K562 (cell line): Measurements from ENCODE around the gene VWA8. TPM values are rescaled to one million over a fixed set of nuclear protein-coding genes. Genes with fewer than 3 reads are reported as not detected.

Experiments
- ATAC-seq: fragments of 200-7000 bp; cut with Tn5 transposase; 3 replicates; pipeline ENCODE4 v1.9.1; 2020; ENCODE audit warnings: moderate library complexity
- BruUV-seq: library from RNA; stranded (reverse); fragments of 400-500 nt; replicated peaks from 2 replicates; lab custom pipeline; 2021; lab: Mats Ljungman, UMichigan
- CTCF ChIA-PET: fragments of 300-600 bp; formaldehyde crosslinking; extraction: SDS; loops from one replicate; lab custom pipeline; 2021; ENCODE audit warnings: low intra/inter-chr PET ratio; lab: Yijun Ruan, JAX
- POLR2A ChIA-PET: fragments of 300-600, 350-650 bp; sonication (Branson Sonifier 250); formaldehyde crosslinking; extraction: SDS; loops from one replicate; lab custom pipeline; 2021; ENCODE audit warnings: antibody characterized with exemption, inconsistent platforms; lab: Yijun Ruan, JAX
- DNase-seq, 4 experiments: peaks; one replicate each; pipeline versions ENCODE4 v3.0.0 to v3.0.0-alpha.2; 2011 to 2018; ENCODE audit warnings: low spot score in 3 of 4, mixed read lengths in 3 of 4; ENCODE audit errors: extremely low read depth in 1 of 4
- FAIRE-seq: peaks from 2 replicates; lab custom pipeline; 2011; peaks lifted over from hg19 to GRCh38; lab: Jason Lieb, UNC
- H2AFZ ChIP-seq: 2 replicates; pipeline ENCODE4 v1.6.0; 2011; ENCODE audit warnings: low read depth, low read length, control low read depth, inconsistent platforms
- H3K27ac ChIP-seq: fragments of 200-600 bp; 3 replicates; pipeline ENCODE4 v1.8.0; 2011; ENCODE audit warnings: low read depth, mild to moderate bottlenecking, control low read depth, inconsistent platforms, low read length, moderate library complexity, mixed read lengths; ENCODE audit errors: extremely low read depth
- H3K27me3 ChIP-seq, 2 experiments: fragments of 300-600 bp in 1 of 2; 2 replicates in 1 of 2; 3 replicates in 1 of 2; pipeline versions ENCODE4 v1.6.0 to v1.8.0; 2011; ENCODE audit warnings: inconsistent platforms in 2 of 2, low read length in 2 of 2, mild to moderate bottlenecking in 1 of 2, mixed read lengths in 1 of 2, moderate library complexity in 1 of 2; ENCODE audit not compliant: control insufficient read depth in 2 of 2, insufficient read depth in 2 of 2
- H3K36me3 ChIP-seq: fragments of 300-600 bp; 3 replicates; pipeline ENCODE4 v1.8.0; 2011; ENCODE audit warnings: mild to moderate bottlenecking, low read length, inconsistent platforms; ENCODE audit not compliant: control insufficient read depth, insufficient read depth
- H3K4me1 ChIP-seq, 2 experiments: fragments of 200-600 bp in 1 of 2; replicated peaks in 1 of 2; 2 replicates in 1 of 2; 3 replicates in 1 of 2; pipeline versions ENCODE4 v1.5.1 to v1.8.0; 2011; ENCODE audit warnings: inconsistent platforms in 2 of 2, low read length in 2 of 2, mild to moderate bottlenecking in 1 of 2, mixed read lengths in 1 of 2, moderate library complexity in 1 of 2; ENCODE audit not compliant: control insufficient read depth in 2 of 2, insufficient read depth in 2 of 2
- H3K4me2 ChIP-seq: 2 replicates; pipeline ENCODE4 v1.6.1; 2011; ENCODE audit warnings: low read length, control low read depth, inconsistent platforms, mixed read lengths; ENCODE audit not compliant: insufficient read depth
- H3K4me3 ChIP-seq: fragments of 200-600 bp; sonication (generic), shearing (Covaris generic); 2 replicates; pipeline ENCODE4 v1.5.1; 2016; ENCODE audit warnings: control low read depth, inconsistent platforms
- H3K79me2 ChIP-seq: fragments of 200-600 bp; 3 replicates; pipeline ENCODE4 v1.8.0; 2011; ENCODE audit warnings: low read length, inconsistent platforms; ENCODE audit not compliant: control insufficient read depth, insufficient read depth
- H3K9ac ChIP-seq, 2 experiments: 2 replicates each; pipeline versions ENCODE4 v1.6.0 to v1.6.1; 2011; ENCODE audit warnings: low read depth in 2 of 2, low read length in 2 of 2, control low read depth in 1 of 2, inconsistent platforms in 1 of 2, mild to moderate bottlenecking in 1 of 2, mixed read lengths in 1 of 2; ENCODE audit not compliant: insufficient read depth in 1 of 2
- H3K9me1 ChIP-seq: one replicate; pipeline ENCODE4 v1.6.0; 2011; ENCODE audit warnings: inconsistent platforms, mild to moderate bottlenecking, low read length, moderate library complexity; ENCODE audit not compliant: control insufficient read depth, insufficient read depth
- H3K9me3 ChIP-seq: replicated peaks from 2 replicates; pipeline ENCODE4 v1.5.1; 2011; ENCODE audit warnings: low read depth, low read length, inconsistent platforms; ENCODE audit not compliant: control insufficient read depth, insufficient read depth
- H4K20me1 ChIP-seq: replicated peaks from 2 replicates; pipeline ENCODE4 v1.6.1; 2011; ENCODE audit warnings: low read length, inconsistent platforms, mixed read lengths; ENCODE audit not compliant: control insufficient read depth, insufficient read depth
- ARID2 ChIP-seq: fragments of 450-650 bp; IDR thresholded peaks from 2 replicates; pipeline ENCODE4 v1.6.1; 2017; ENCODE audit warnings: antibody characterized with exemption, mild to moderate bottlenecking
- ATF3 ChIP-seq, 2 experiments: fragments of 450-650 bp in 1 of 2; sonication (generic) in 1 of 2; formaldehyde crosslinking in 1 of 2; IDR thresholded peaks in 1 of 2; conservative IDR thresholded peaks in 1 of 2; 2 replicates each; pipeline versions ENCODE4 v1.6.1 to v1.8.1; 2016 to 2023; ENCODE audit warnings: mild to moderate bottlenecking in 2 of 2, moderate library complexity in 2 of 2, inconsistent platforms in 1 of 2, missing genetic modification reagents in 1 of 2
- CBFA2T3 ChIP-seq: fragments of 450-650 bp; IDR thresholded peaks from 2 replicates; pipeline ENCODE4 v1.6.1; 2017
- CHD2 ChIP-seq: IDR thresholded peaks from 2 replicates; pipeline ENCODE4 v1.6.1; 2011; ENCODE audit warnings: low read depth, low read length
- CLOCK ChIP-seq: fragments of 250-450 bp; sonication (Bioruptor Pico); IDR thresholded peaks from 2 replicates; pipeline ENCODE4 v1.4.0; 2020; ENCODE audit warnings: mild to moderate bottlenecking, moderate library complexity, borderline replicate concordance
- ETS2 ChIP-seq: IDR thresholded peaks from 2 replicates; pipeline ENCODE4 v1.6.1; 2016; ENCODE audit warnings: borderline replicate concordance, missing genetic modification characterization, mild to moderate bottlenecking, moderate library complexity, missing compliant biosample characterization; ENCODE audit not compliant: poor library complexity, severe bottlenecking
- GTF2A2 ChIP-seq: IDR thresholded peaks from 2 replicates; pipeline ENCODE4 v1.6.1; 2016; ENCODE audit warnings: mild to moderate bottlenecking, missing genetic modification characterization, missing compliant biosample characterization
- HIVEP1 ChIP-seq: fragments of 250-450 bp; sonication (Bioruptor Pico); IDR thresholded peaks from 2 replicates; pipeline ENCODE4 v1.4.0; 2020; ENCODE audit warnings: mild to moderate bottlenecking
- MAFG ChIP-seq: fragments of 450-650 bp; conservative IDR thresholded peaks from 2 replicates; pipeline ENCODE4 v1.6.1; 2016; ENCODE audit warnings: missing genetic modification characterization, missing compliant biosample characterization
- MEF2D ChIP-seq: conservative IDR thresholded peaks from 2 replicates; pipeline ENCODE4 v1.6.1; 2016; ENCODE audit warnings: low read depth, missing genetic modification characterization, missing compliant biosample characterization
- PHTF2 ChIP-seq: fragments of 250-450 bp; sonication (Bioruptor Pico); IDR thresholded peaks from 2 replicates; pipeline ENCODE4 v1.5.0; 2021; ENCODE audit warnings: mild to moderate bottlenecking
- PTBP1 ChIP-seq: fragments of 200-400 bp; formaldehyde crosslinking; IDR thresholded peaks from 2 replicates; pipeline ENCODE4 v1.6.1; 2017; ENCODE audit warnings: low read depth, low read length
- SREBF2 ChIP-seq: sonication (generic); formaldehyde crosslinking; IDR thresholded peaks from 2 replicates; pipeline ENCODE4 v1.4.0; 2020; ENCODE audit warnings: mild to moderate bottlenecking, missing genetic modification reagents
- TEAD2 ChIP-seq: fragments of 450-650 bp; IDR thresholded peaks from 2 replicates; pipeline ENCODE4 v1.6.1; 2016; ENCODE audit warnings: missing genetic modification characterization, control low read depth, missing compliant biosample characterization
- ZKSCAN8 ChIP-seq: fragments of 200-800 bp; sonication (Bioruptor generic); IDR thresholded peaks from 2 replicates; pipeline ENCODE4 v1.6.1; 2016; ENCODE audit warnings: missing genetic modification characterization, missing compliant biosample characterization
- ZNF316 ChIP-seq: fragments of 450-650 bp; IDR thresholded peaks from 2 replicates; pipeline ENCODE4 v1.6.1; 2016
- ZNF444 ChIP-seq: fragments of 250-450 bp; sonication (Bioruptor Pico); IDR thresholded peaks from 2 replicates; pipeline ENCODE4 v1.4.0; 2020; ENCODE audit warnings: mild to moderate bottlenecking, moderate library complexity
- WGBS: fragments of 100-300 bp; shearing (Covaris generic); methylation state at CpG from one replicate; pipeline ENCODE4 v1.1.6; 2016; ENCODE audit warnings: low coverage, mixed read lengths; ENCODE audit not compliant: insufficient coverage; ENCODE audit errors: missing lambda C conversion rate; 5-methylcytosine and 5-hydroxymethylcytosine counted together
- in situ Hi-C: fragments of 300-500 bp; cut with MboI; formaldehyde crosslinking; loops from 4 replicates; pipeline ENCODE4 v1.15.0; 2018; ENCODE audit warnings: inconsistent platforms, mixed read lengths
- intact Hi-C: fragments of 100-400 bp; cut with micrococcal nuclease; formaldehyde crosslinking; loops from 2 replicates; pipeline ENCODE4 v1.14.2; 2022
- polyA plus RNA-seq, 8 experiments: library from polyadenylated mRNA; depleted of rRNA in 4 of 8; stranded (reverse) in 5 of 8; unstranded in 3 of 8; fragments of >200 nt; fragmentation: Nextera tagmentation in 2 of 8; fragmentation: Illumina TruSeq in 1 of 8; extraction: Ambion mirVana in 2 of 8; extraction: Trizol in 1 of 8; gene quantifications; 2 replicates each; pipeline versions ENCODE4 v1.2.1 to v1.2.3, GENCODE V29; 2011 to 2014; ENCODE audit warnings: inconsistent platforms in 1 of 8, missing spikeins in 1 of 8
- total RNA-seq, 7 experiments: library from RNA; depleted of rRNA in 6 of 7; stranded (reverse); fragments of >200 nt in 6 of 7; fragmentation: Illumina TruSeq in 2 of 7; extraction: Trizol in 2 of 7; gene quantifications; 2 replicates each; pipeline versions ENCODE4 v1.2.1 to v1.2.3, GENCODE V29; 2011 to 2021; ENCODE audit warnings: low replicate concordance in 1 of 7
- TF ChIP-seq, protein P1 (sequence below): IDR thresholded peaks from 2 replicates; pipeline ENCODE4 v1.6.1; 2012; ENCODE audit warnings: low read depth, low read length, improper control_type of control experiment, borderline replicate concordance

VWA8 gene
- total and polyA plus RNA-seq, 9 of the 15 experiments (the other 6 are each of a cell fraction or from before 2014, with no cell fraction given), result 2.1 to 18.5 (median 13.3) TPM

GRCh38 chr13:41785402-41786172 is 175.3 kb downstream of the VWA8 start:
- ATAC-seq, result no peak
- no peak overlapping the region for H3K4me2 ChIP-seq
- no peak overlapping the region for H3K9ac ChIP-seq
- no TSS peak for BruUV-seq
- ChIA-PET POLR2A (no interaction called here), CTCF (no interaction called here)
- H3K27me3 ChIP-seq, result no peaks in the 10 kb centered on the region
- intact Hi-C loops (no loop called here), in situ Hi-C loops (no loop called here)
- H3K79me2 ChIP-seq, result no peaks in the 10 kb centered on the region
- H3K36me3 ChIP-seq, result 0 out of 3 replicates have a peak, but pooled peaks cover 4% of the 10 kb centered on the region
- H2AFZ ChIP-seq, result no peak overlapping the region
- no peaks in the 10 kb centered on the region for H3K9me3 ChIP-seq
- no peak overlapping the region for H3K27ac ChIP-seq
- WGBS, result 84% methylated on average over 6 of the region's 6 CpGs
- no peak for FAIRE-seq
- 0 out of 2 replicates have a peak, but pooled peaks cover 3% of the 10 kb centered on the region for H4K20me1 ChIP-seq
- no peak overlapping the region for H3K4me3 ChIP-seq
- DNase-seq, result no peak
- no peaks in the 10 kb centered on the region for H3K9me1 ChIP-seq
- H3K4me1 ChIP-seq, result no peaks in the 10 kb centered on the region
- TF ChIP-seq, protein P1, sequence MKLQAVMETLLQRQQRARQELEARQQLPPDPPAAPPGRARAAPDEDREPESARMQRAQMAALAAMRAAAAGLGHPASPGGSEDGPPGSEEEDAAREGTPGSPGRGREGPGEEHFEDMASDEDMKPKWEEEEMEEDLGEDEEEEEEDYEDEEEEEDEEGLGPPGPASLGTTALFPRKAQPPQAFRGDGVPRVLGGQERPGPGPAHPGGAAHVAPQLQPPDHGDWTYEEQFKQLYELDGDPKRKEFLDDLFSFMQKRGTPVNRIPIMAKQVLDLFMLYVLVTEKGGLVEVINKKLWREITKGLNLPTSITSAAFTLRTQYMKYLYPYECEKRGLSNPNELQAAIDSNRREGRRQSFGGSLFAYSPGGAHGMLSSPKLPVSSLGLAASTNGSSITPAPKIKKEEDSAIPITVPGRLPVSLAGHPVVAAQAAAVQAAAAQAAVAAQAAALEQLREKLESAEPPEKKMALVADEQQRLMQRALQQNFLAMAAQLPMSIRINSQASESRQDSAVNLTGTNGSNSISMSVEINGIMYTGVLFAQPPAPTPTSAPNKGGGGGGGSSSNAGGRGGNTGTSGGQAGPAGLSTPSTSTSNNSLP, result no peak
- TF ChIP-seq CLOCK (CRISPR knock-in tag) (no peak), PTBP1 (no peak), ARID2 (no peak), MEF2D (tag) (no peak), ZKSCAN8 (no peak), TEAD2 (tag) (no peak), ZNF444 (CRISPR knock-in tag) (no peak), CBFA2T3 (no peak), CHD2 (no peak), GTF2A2 (no peak), MAFG (tag) (peak; percentile 46), HIVEP1 (CRISPR knock-in tag) (no peak), SREBF2 (no peak), ZNF316 (peak; percentile 61), ATF3 (IDR thresholded peaks at IDR 0.05) (no peak), ATF3 (CRISPR knock-in tag; conservative IDR thresholded peaks at IDR 0.05) (no peak), ETS2 (tag) (no peak), PHTF2 (no peak)
